Colonic mucosa (tissue), 4 donors: ENCODE measurements around the gene FBXO7. TPM values are rescaled to one million over a fixed set of nuclear protein-coding genes. Genes with fewer than 3 reads are reported as not detected.

Experiments
- DNase-seq: peaks from one replicate; pipeline ENCODE4 v3.0.0-alpha.2; 2020
- H3K27ac ChIP-seq: fragments of 200-600 bp; one replicate; pipeline ENCODE4 v1.8.0; 2021
- H3K27me3 ChIP-seq: fragments of 200-600 bp; one replicate; pipeline ENCODE4 v1.8.0; 2021
- H3K36me3 ChIP-seq: fragments of 200-600 bp; one replicate; pipeline ENCODE4 v1.8.0; 2021
- H3K4me1 ChIP-seq: fragments of 200-600 bp; one replicate; pipeline ENCODE4 v1.8.0; 2021; ENCODE audit warnings: mild to moderate bottlenecking
- H3K4me3 ChIP-seq: fragments of 200-600 bp; one replicate; pipeline ENCODE4 v1.8.0; 2021
- H3K9ac ChIP-seq, 2 donors: one replicate each; pipeline ENCODE4 v1.7.0; 2013; ENCODE audit warnings: control low read depth in 2 of 2, low read depth in 2 of 2, low read length in 2 of 2
- H3K9me3 ChIP-seq: fragments of 200-600 bp; one replicate; pipeline ENCODE4 v1.8.0; 2021
- CTCF ChIP-seq: fragments of 200-600 bp; IDR thresholded peaks from one replicate; pipeline ENCODE4 v1.8.0; 2022; ENCODE audit warnings: antibody characterized with exemption, mild to moderate bottlenecking
- intact Hi-C: fragments of 100-400 bp; cut with DNase I; formaldehyde crosslinking; loops from one replicate; pipeline ENCODE4 v1.14.1; 2022
- total RNA-seq, 2 donors: library from RNA; stranded (reverse); fragmentation: NEBNext Ultra II Directional in 1 of 2; extraction: Animal tissue kit (Norgen Biotek cat#: 25700) in 1 of 2; gene quantifications; one replicate each; pipeline ENCODE4 v1.2.1, GENCODE V29; 2021
- donor health status: healthy.
- donor health status: DM: no; HTN: no; CAD: no.
- donor health status: DM: no; HTN: no; CAD: no.

The FBXO7 gene
- total RNA-seq, 2 donors from 2014 or later, result 62.1 to 81.1 TPM

GRCh38 chr22:32478994-32479393 is 4.4 kb downstream of the FBXO7 start:
- no peaks in the 10 kb centered on the region for H3K27me3 ChIP-seq
- intact Hi-C loops, result loop anchor here (10.0 kb wide), 1 partner anchor 504 kb away; no protein-coding TSS in a partner anchor
- no peaks in the 10 kb centered on the region for H3K9me3 ChIP-seq
- H3K27ac ChIP-seq, result no peak overlapping the region
- H3K36me3 ChIP-seq, result no peaks in the 10 kb centered on the region
- no peak for TF ChIP-seq CTCF
- H3K4me1 ChIP-seq, result peaks cover under 1% of the 10 kb centered on the region
- H3K4me3 ChIP-seq, result no peak overlapping the region
- no peak overlapping the region for H3K9ac ChIP-seq
- no peak for DNase-seq

GRCh38 chr22:32480238-32480637 is 5.6 kb downstream of the FBXO7 start:
- Histone ChIP-seq H3K36me3 (peaks cover 2% of the 10 kb centered on the region), H3K4me1 (no peaks in the 10 kb centered on the region), H3K9ac (no peak overlapping the region), H3K27ac (no peak overlapping the region), H3K27me3 (no peaks in the 10 kb centered on the region), H3K9me3 (no peaks in the 10 kb centered on the region), H3K4me3 (no peak overlapping the region)
- DNase-seq, result no peak
- intact Hi-C loops, result no loop called here
- no peak for TF ChIP-seq CTCF

GRCh38 chr22:32482708-32483107 is 8.1 kb downstream of the FBXO7 start:
- Histone ChIP-seq H3K36me3 (peaks cover 13% of the 10 kb centered on the region), H3K9me3 (no peaks in the 10 kb centered on the region), H3K4me3 (no peak overlapping the region), H3K27me3 (no peaks in the 10 kb centered on the region), H3K27ac (no peak overlapping the region), H3K9ac (no peak overlapping the region), H3K4me1 (no peaks in the 10 kb centered on the region)
- intact Hi-C loops, result no loop called here
- no peak for DNase-seq
- no peak for TF ChIP-seq CTCF

- intact Hi-C loops, result no loop called here
- H3K9ac ChIP-seq, result no peak overlapping the region
- H3K9me3 ChIP-seq, result no peaks in the 10 kb centered on the region
- peaks cover 13% of the 10 kb centered on the region for H3K36me3 ChIP-seq
- H3K27ac ChIP-seq, result no peak overlapping the region
- H3K4me1 ChIP-seq, result no peaks in the 10 kb centered on the region
- no peak for DNase-seq
- no peak for TF ChIP-seq CTCF
- no peak overlapping the region for H3K4me3 ChIP-seq
- H3K27me3 ChIP-seq, result no peaks in the 10 kb centered on the region
Observed at GRCh38 chr22:32486656-32487390, 12.2 kb downstream of the FBXO7 start.

GRCh38 chr22:32487461-32487860 is 12.8 kb downstream of the FBXO7 start:
- intact Hi-C loops, result no loop called here
- Histone ChIP-seq H3K9me3 (no peaks in the 10 kb centered on the region), H3K36me3 (peaks cover 13% of the 10 kb centered on the region), H3K9ac (no peak overlapping the region), H3K4me3 (no peak overlapping the region), H3K4me1 (no peaks in the 10 kb centered on the region), H3K27ac (no peak overlapping the region), H3K27me3 (no peaks in the 10 kb centered on the region)
- no peak for DNase-seq
- TF ChIP-seq CTCF, result no peak
